SK-N-SH (cell line): ENCODE measurements around the gene MYO9B. TPM values are rescaled to one million over a fixed set of nuclear protein-coding genes. Genes with fewer than 3 reads are reported as not detected.

ENCODE experiments used
- CTCF ChIA-PET: fragments of 300-600, 350-600 bp; formaldehyde crosslinking; extraction: SDS; loops from one replicate; lab custom pipeline; 2021; lab: Yijun Ruan, JAX
- POLR2A ChIA-PET: fragments of 350-600 bp; sonication (Branson Sonifier 250); formaldehyde crosslinking; extraction: SDS; loops from one replicate; lab custom pipeline; 2020; ENCODE audit warnings: antibody characterized with exemption, inconsistent platforms; lab: Yijun Ruan, JAX
- DNase-seq: peaks from one replicate; pipeline ENCODE4 v3.0.0; 2012
- H2AFZ ChIP-seq: fragments of 200-600 bp; sonication (generic); 2 replicates; pipeline ENCODE4 v1.8.1; 2016; ENCODE audit warnings: antibody characterized with exemption, mild to moderate bottlenecking, low read depth
- H3F3A ChIP-seq: fragments of 200-600 bp; sonication (generic); replicated peaks from 2 replicates; pipeline ENCODE3; 2016; ENCODE audit warnings: antibody characterized with exemption, mild to moderate bottlenecking; ENCODE audit not compliant: insufficient read depth
- H3K27ac ChIP-seq, 2 experiments: fragments of 200-500 bp in 1 of 2; fragments of 200-600 bp in 1 of 2; sonication (Bioruptor generic) in 1 of 2; sonication (generic), shearing (Covaris generic) in 1 of 2; 2 replicates each; pipeline versions ENCODE4 v1.5.1 to v1.6.1; 2014 to 2016; ENCODE audit warnings: low read depth in 2 of 2, inconsistent platforms in 1 of 2, low read length in 1 of 2, mild to moderate bottlenecking in 1 of 2, mixed read lengths in 1 of 2
- H3K27me3 ChIP-seq: fragments of 200-600 bp; sonication (generic), shearing (Covaris generic); 2 replicates; pipeline ENCODE4 v1.6.1; 2016; ENCODE audit warnings: mixed run types; ENCODE audit not compliant: insufficient read depth
- H3K36me3 ChIP-seq, 2 experiments: fragments of 200-500 bp in 1 of 2; fragments of 200-600 bp in 1 of 2; sonication (Bioruptor generic) in 1 of 2; sonication (generic) in 1 of 2; replicated peaks in 1 of 2; 2 replicates each; pipeline versions ENCODE3 to v1.5.1; 2014 to 2016; ENCODE audit warnings: low read length in 1 of 2, mild to moderate bottlenecking in 1 of 2; ENCODE audit not compliant: insufficient read depth in 2 of 2, control insufficient read depth in 1 of 2
- H3K4me1 ChIP-seq, 2 experiments: fragments of 200-500 bp in 1 of 2; fragments of 200-600 bp in 1 of 2; sonication (Bioruptor generic) in 1 of 2; sonication (generic), shearing (Covaris generic) in 1 of 2; 2 replicates each; pipeline versions ENCODE4 v1.5.1 to v1.6.1; 2014 to 2016; ENCODE audit warnings: low read depth in 1 of 2, low read length in 1 of 2, mixed run types in 1 of 2; ENCODE audit not compliant: insufficient read depth in 2 of 2, control insufficient read depth in 1 of 2
- H3K4me2 ChIP-seq: fragments of 200-600 bp; sonication (generic), shearing (Covaris generic); 2 replicates; pipeline ENCODE4 v1.6.1; 2017; ENCODE audit warnings: mixed run types
- H3K4me3 ChIP-seq, 2 experiments: fragments of 200-500 bp in 1 of 2; fragments of 200-600 bp in 1 of 2; sonication (Bioruptor generic) in 1 of 2; sonication (generic), shearing (Covaris generic) in 1 of 2; 2 replicates each; pipeline versions ENCODE4 v1.5.1 to v1.8.1; 2014 to 2016; ENCODE audit warnings: low read depth in 2 of 2, inconsistent platforms in 1 of 2, low read length in 1 of 2, mild to moderate bottlenecking in 1 of 2, mixed read lengths in 1 of 2, moderate library complexity in 1 of 2
- H3K79me2 ChIP-seq: fragments of 200-600 bp; sonication (generic); 2 replicates; pipeline ENCODE4 v1.8.1; 2017; ENCODE audit warnings: mild to moderate bottlenecking; ENCODE audit not compliant: insufficient read depth
- H3K9ac ChIP-seq: fragments of 200-600 bp; sonication (generic); 2 replicates; pipeline ENCODE4 v1.6.1; 2017; ENCODE audit warnings: mixed run types
- H3K9me2 ChIP-seq: fragments of 200-600 bp; sonication (generic); 2 replicates; pipeline ENCODE4 v1.6.1; 2017; ENCODE audit warnings: mixed run types
- H3K9me3 ChIP-seq: fragments of 200-600 bp; sonication (generic); 2 replicates; pipeline ENCODE4 v1.6.1; 2017; ENCODE audit warnings: mixed run types, mild to moderate bottlenecking, moderate library complexity
- H4K20me1 ChIP-seq: fragments of 200-600 bp; sonication (generic); 2 replicates; pipeline ENCODE4 v1.6.1; 2017; ENCODE audit warnings: mild to moderate bottlenecking, mixed run types; ENCODE audit not compliant: insufficient read depth
- CHD2 ChIP-seq: fragments of 150-350 bp; IDR thresholded peaks from 2 replicates; pipeline ENCODE4 v1.6.1; 2018; ENCODE audit warnings: low read length; ENCODE audit not compliant: partially characterized antibody
- ELF1 ChIP-seq: IDR thresholded peaks from 2 replicates; pipeline ENCODE4 v1.4.0; 2012
- FOSL2 ChIP-seq: IDR thresholded peaks from 2 replicates; pipeline ENCODE4 v1.4.0; 2012; ENCODE audit warnings: low read depth, mild to moderate bottlenecking, moderate library complexity, borderline replicate concordance
- FOXJ3 ChIP-seq: sonication (generic); formaldehyde crosslinking; IDR thresholded peaks from 2 replicates; pipeline ENCODE4 v1.5.1; 2020; ENCODE audit warnings: mild to moderate bottlenecking, missing genetic modification reagents
- FOXM1 ChIP-seq: IDR thresholded peaks from 2 replicates; pipeline ENCODE4 v1.4.0; 2012; ENCODE audit warnings: low read depth, mild to moderate bottlenecking
- GABPA ChIP-seq: IDR thresholded peaks from 2 replicates; pipeline ENCODE4 v1.4.0; 2012; ENCODE audit warnings: low read depth, mild to moderate bottlenecking
- GATA2 ChIP-seq: sonication (generic); formaldehyde crosslinking; IDR thresholded peaks from 2 replicates; pipeline ENCODE4 v1.5.0; 2020; ENCODE audit warnings: mild to moderate bottlenecking, missing genetic modification reagents
- MAX ChIP-seq: IDR thresholded peaks from 2 replicates; pipeline ENCODE4 v1.4.0; 2012; ENCODE audit warnings: low read depth
- MEF2A ChIP-seq: IDR thresholded peaks from 2 replicates; pipeline ENCODE4 v1.4.0; 2012; ENCODE audit warnings: low read depth, borderline replicate concordance
- MXI1 ChIP-seq: IDR thresholded peaks from 2 replicates; pipeline ENCODE4 v1.6.1; 2012; ENCODE audit warnings: mild to moderate bottlenecking, low read depth, low read length, improper control_type of control experiment
- NFIC ChIP-seq: IDR thresholded peaks from 2 replicates; pipeline ENCODE4 v1.4.0; 2012; ENCODE audit warnings: borderline replicate concordance
- NRF1 ChIP-seq: IDR thresholded peaks from 2 replicates; pipeline ENCODE4 v1.6.1; 2012; ENCODE audit warnings: low read depth, mild to moderate bottlenecking, low read length
- POLR2AphosphoS5 ChIP-seq: IDR thresholded peaks from 2 replicates; pipeline ENCODE4 v1.6.1; 2012; ENCODE audit warnings: low read depth, low read length
- RAD21 ChIP-seq: IDR thresholded peaks from 2 replicates; pipeline ENCODE4 v1.6.1; 2012; ENCODE audit warnings: mild to moderate bottlenecking, low read length
- RFX5 ChIP-seq: IDR thresholded peaks from 2 replicates; pipeline ENCODE4 v1.6.1; 2012; ENCODE audit warnings: mild to moderate bottlenecking, improper control_type of control experiment, low read length
- SIN3A ChIP-seq: IDR thresholded peaks from 2 replicates; pipeline ENCODE4 v1.6.1; 2012; ENCODE audit warnings: low read depth, mild to moderate bottlenecking, low read length, moderate library complexity, borderline replicate concordance
- SMC3 ChIP-seq: IDR thresholded peaks from 2 replicates; pipeline ENCODE4 v1.6.1; 2012; ENCODE audit warnings: low read depth, low read length, improper control_type of control experiment
- TAF1 ChIP-seq: IDR thresholded peaks from 2 replicates; pipeline ENCODE4 v1.6.1; 2012; ENCODE audit warnings: low read depth, mild to moderate bottlenecking, low read length, moderate library complexity, borderline replicate concordance
- ZBTB33 ChIP-seq: IDR thresholded peaks from 2 replicates; pipeline ENCODE4 v1.4.0; 2012; ENCODE audit warnings: low read depth, borderline replicate concordance
- WGBS: methylation state at CpG from one replicate; pipeline ENCODE4 v1.1.6; 2017; ENCODE audit warnings: low lambda C conversion rate; 5-methylcytosine and 5-hydroxymethylcytosine counted together
- polyA plus RNA-seq, 3 experiments: library from polyadenylated mRNA; depleted of rRNA; stranded (reverse); fragments of >200 nt; gene quantifications; 2 replicates each; pipeline ENCODE4 v1.2.3, GENCODE V29; 2012
- TF ChIP-seq, protein P1 (sequence below): IDR thresholded peaks from 2 replicates; pipeline ENCODE4 v1.4.0; 2012; ENCODE audit warnings: low read depth, borderline replicate concordance
- TF ChIP-seq, protein P2 (sequence below): IDR thresholded peaks from 2 replicates; pipeline ENCODE4 v1.6.1; 2012; ENCODE audit warnings: mild to moderate bottlenecking, low read depth, low read length, moderate library complexity

MYO9B gene
- polyA plus RNA-seq, 1 of the 3 experiments (the other 2 are of a cell fraction): 37.6 TPM

DNA sequence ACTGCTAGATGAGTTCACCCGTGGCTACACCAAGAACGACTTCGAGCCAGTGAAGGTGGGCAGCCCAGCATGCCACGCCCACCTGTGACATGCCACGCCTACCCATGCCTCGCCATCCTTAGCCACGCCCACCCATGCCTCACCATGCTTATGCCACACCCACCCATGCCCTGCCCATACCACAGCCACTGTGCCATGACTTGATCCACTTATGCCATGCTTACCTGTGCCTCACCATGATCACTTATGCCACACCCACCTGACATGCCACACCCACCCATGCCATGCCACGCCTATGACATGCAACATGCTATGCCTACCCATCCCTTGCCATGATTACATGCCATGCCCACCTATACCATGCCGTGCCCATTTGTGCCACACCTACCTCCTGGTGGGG lies 126.7 kb downstream of the MYO9B start:
- CTCF ChIA-PET: no interaction called here
- H3K9me3 ChIP-seq: no peaks in the 10 kb centered on the region
- POLR2A ChIA-PET: no interaction called here
- H3K4me3 ChIP-seq: no peak overlapping the region
- H2AFZ ChIP-seq: no peak overlapping the region
- H3K79me2 ChIP-seq: no peaks in the 10 kb centered on the region
- no peaks in the 10 kb centered on the region for H3K27me3 ChIP-seq
- no peaks in the 10 kb centered on the region for H3F3A ChIP-seq
- H3K9ac ChIP-seq: no peak overlapping the region
- H3K4me2 ChIP-seq: no peak overlapping the region
- no peak for DNase-seq
- no peaks in the 10 kb centered on the region for H3K4me1 ChIP-seq
- no peaks in the 10 kb centered on the region for H4K20me1 ChIP-seq
- TF ChIP-seq ELF1: no peak
- TF ChIP-seq RAD21: no peak
- no peak for TF ChIP-seq ZBTB33
- TF ChIP-seq RFX5: no peak
- no peak for TF ChIP-seq NFIC
- TF ChIP-seq MAX: no peak
- TF ChIP-seq, protein P1, sequence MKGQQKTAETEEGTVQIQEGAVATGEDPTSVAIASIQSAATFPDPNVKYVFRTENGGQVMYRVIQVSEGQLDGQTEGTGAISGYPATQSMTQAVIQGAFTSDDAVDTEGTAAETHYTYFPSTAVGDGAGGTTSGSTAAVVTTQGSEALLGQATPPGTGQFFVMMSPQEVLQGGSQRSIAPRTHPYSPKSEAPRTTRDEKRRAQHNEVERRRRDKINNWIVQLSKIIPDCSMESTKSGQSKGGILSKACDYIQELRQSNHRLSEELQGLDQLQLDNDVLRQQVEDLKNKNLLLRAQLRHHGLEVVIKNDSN: no peak
- TF ChIP-seq NRF1: no peak
- no peak for TF ChIP-seq CHD2
- H3K9me2 ChIP-seq: no peaks in the 10 kb centered on the region
- no peak overlapping the region for H3K27ac ChIP-seq
- 94% methylated on average over 8 of the region's 9 CpGs for WGBS
- H3K36me3 ChIP-seq: peaks cover 12 to 35% of the 10 kb centered on the region in 2 experiments

- no peaks in the 10 kb centered on the region for H3K4me1 ChIP-seq
- H3F3A ChIP-seq: no peaks in the 10 kb centered on the region
- no peaks in the 10 kb centered on the region for H4K20me1 ChIP-seq
- no peak overlapping the region for H3K4me2 ChIP-seq
- H2AFZ ChIP-seq: no peak overlapping the region
- H3K4me3 ChIP-seq: no peak overlapping the region
- no peaks in the 10 kb centered on the region for H3K9me3 ChIP-seq
- no peaks in the 10 kb centered on the region for H3K9me2 ChIP-seq
- POLR2A ChIA-PET: interaction anchor here (0.7 kb wide), 1 partner anchor 543 kb away, joined by 5 read pairs; no protein-coding TSS in a partner anchor
- peaks cover 12 to 35% of the 10 kb centered on the region in 2 experiments for H3K36me3 ChIP-seq
- H3K27ac ChIP-seq: no peak overlapping the region
- CTCF ChIA-PET: no interaction called here
- no peaks in the 10 kb centered on the region for H3K27me3 ChIP-seq
- DNase-seq: no peak
- no peaks in the 10 kb centered on the region for H3K79me2 ChIP-seq
- WGBS: 94% methylated on average over 15 of the region's 17 CpGs
- no peak overlapping the region for H3K9ac ChIP-seq
- TF ChIP-seq MAX (no peak), FOXJ3 (CRISPR knock-in tag) (no peak), MEF2A (no peak), RAD21 (no peak), GATA2 (CRISPR knock-in tag) (no peak), MXI1 (no peak), TAF1 (no peak), FOSL2 (no peak), NRF1 (no peak), SIN3A (no peak), RFX5 (no peak), SMC3 (no peak), CHD2 (no peak), FOXM1 (no peak), NFIC (no peak), GABPA (no peak), POLR2AphosphoS5 (no peak)
- TF ChIP-seq, protein P2, sequence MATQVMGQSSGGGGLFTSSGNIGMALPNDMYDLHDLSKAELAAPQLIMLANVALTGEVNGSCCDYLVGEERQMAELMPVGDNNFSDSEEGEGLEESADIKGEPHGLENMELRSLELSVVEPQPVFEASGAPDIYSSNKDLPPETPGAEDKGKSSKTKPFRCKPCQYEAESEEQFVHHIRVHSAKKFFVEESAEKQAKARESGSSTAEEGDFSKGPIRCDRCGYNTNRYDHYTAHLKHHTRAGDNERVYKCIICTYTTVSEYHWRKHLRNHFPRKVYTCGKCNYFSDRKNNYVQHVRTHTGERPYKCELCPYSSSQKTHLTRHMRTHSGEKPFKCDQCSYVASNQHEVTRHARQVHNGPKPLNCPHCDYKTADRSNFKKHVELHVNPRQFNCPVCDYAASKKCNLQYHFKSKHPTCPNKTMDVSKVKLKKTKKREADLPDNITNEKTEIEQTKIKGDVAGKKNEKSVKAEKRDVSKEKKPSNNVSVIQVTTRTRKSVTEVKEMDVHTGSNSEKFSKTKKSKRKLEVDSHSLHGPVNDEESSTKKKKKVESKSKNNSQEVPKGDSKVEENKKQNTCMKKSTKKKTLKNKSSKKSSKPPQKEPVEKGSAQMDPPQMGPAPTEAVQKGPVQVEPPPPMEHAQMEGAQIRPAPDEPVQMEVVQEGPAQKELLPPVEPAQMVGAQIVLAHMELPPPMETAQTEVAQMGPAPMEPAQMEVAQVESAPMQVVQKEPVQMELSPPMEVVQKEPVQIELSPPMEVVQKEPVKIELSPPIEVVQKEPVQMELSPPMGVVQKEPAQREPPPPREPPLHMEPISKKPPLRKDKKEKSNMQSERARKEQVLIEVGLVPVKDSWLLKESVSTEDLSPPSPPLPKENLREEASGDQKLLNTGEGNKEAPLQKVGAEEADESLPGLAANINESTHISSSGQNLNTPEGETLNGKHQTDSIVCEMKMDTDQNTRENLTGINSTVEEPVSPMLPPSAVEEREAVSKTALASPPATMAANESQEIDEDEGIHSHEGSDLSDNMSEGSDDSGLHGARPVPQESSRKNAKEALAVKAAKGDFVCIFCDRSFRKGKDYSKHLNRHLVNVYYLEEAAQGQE: no peak
- TF ChIP-seq, protein P1: no peak
These were observed 127.1 kb downstream of the MYO9B start for GRCh38 chr19:17202713-17203112.
